Measurements from ENCODE around the gene TRIB2.

The TRIB2 gene

GRCh38 chr2:12721566-12722446 lies 5.1 kb downstream of the TRIB2 start:
- DNase-seq = no peak

GRCh38 chr2:12722447-12723316 lies 5.9 kb downstream of the TRIB2 start:
- no peak for DNase-seq

GRCh38 chr2:12723736-12724463 lies 7.2 kb downstream of the TRIB2 start:
- DNase-seq = no peak

GRCh38 chr2:12725233-12726187 lies 8.8 kb downstream of the TRIB2 start:
- no peak for DNase-seq

GRCh38 chr2:12726271-12726670 lies 9.5 kb downstream of the TRIB2 start:
- DNase-seq = no peak

GRCh38 chr2:12727065-12727464 lies 10.3 kb downstream of the TRIB2 start:
- no peak for DNase-seq

- no peak for DNase-seq
Observed at GRCh38 chr2:12727641-12728040, 10.9 kb downstream of the TRIB2 start.

GRCh38 chr2:12728221-12728777 lies 11.6 kb downstream of the TRIB2 start:
- no peak for DNase-seq

- DNase-seq = no peak
Observed at GRCh38 chr2:12730265-12730664, 13.5 kb downstream of the TRIB2 start.

GRCh38 chr2:12731701-12732280 lies 15.1 kb downstream of the TRIB2 start:
- DNase-seq = no peak

GRCh38 chr2:12732651-12733050 lies 15.9 kb downstream of the TRIB2 start:
- no peak for DNase-seq

GRCh38 chr2:12733846-12734245 lies 17.1 kb downstream of the TRIB2 start:
- no peak for DNase-seq

- no peak for DNase-seq
Observed at GRCh38 chr2:12734914-12735654, 18.3 kb downstream of the TRIB2 start.

GRCh38 chr2:12737297-12737696 lies 20.6 kb downstream of the TRIB2 start:
- no peak for DNase-seq

GRCh38 chr2:12737738-12738485 lies 21.2 kb downstream of the TRIB2 start:
- no peak for DNase-seq

- no peak for DNase-seq
Observed at GRCh38 chr2:12739721-12740254, 23.1 kb downstream of the TRIB2 start.

- DNase-seq = no peak
Observed at GRCh38 chr2:12741380-12741779, 24.6 kb downstream of the TRIB2 start.

- no peak for DNase-seq
Observed at GRCh38 chr2:12742891-12743290, 26.2 kb downstream of the TRIB2 start.

GRCh38 chr2:12750166-12750905 lies 33.6 kb downstream of the TRIB2 start:
- no peak for DNase-seq

Data from cortex of kidney (tissue), 1 donor.